GM20000 (cell line): ENCODE measurements around the gene KLK12.
"Not testable (repeated sequence)": the region's sequence is repeated elsewhere in the genome, so short reads cannot be mapped to it uniquely, and the experiment has no call there.

ENCODE experiments used
- DNase-seq: peaks from one replicate; pipeline ENCODE4 v3.0.0; 2012; ENCODE audit warnings: low spot score
- TF ChIP-seq, protein P1 (sequence below): IDR thresholded peaks from 2 replicates; pipeline ENCODE4 v1.5.1; 2012; ENCODE audit warnings: mild to moderate bottlenecking, control low read depth; ENCODE audit errors: extremely low read depth, missing control alignments

The KLK12 gene

DNA sequence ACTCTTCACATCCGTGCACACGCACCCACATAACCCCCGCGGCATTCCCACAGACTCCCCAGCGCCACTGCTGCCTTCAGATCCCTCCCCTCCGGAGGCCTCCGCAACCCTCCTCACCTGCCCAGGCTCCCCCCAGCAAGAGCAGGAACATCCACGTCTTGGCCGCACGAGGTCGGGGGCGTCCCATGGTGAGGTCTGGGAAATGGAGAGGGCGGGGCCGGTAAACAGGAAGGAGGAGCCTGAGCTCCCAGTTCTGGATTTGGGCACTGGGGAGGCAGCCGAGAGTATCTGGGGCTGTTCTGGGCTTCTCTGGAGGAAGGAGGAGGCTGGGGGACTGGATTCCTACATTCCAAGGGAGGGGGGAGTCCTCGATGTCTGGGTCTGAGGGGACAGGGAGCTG, 33.8 kb downstream of the KLK12 start:
- DNase-seq, result no peak
- TF ChIP-seq, protein P1, sequence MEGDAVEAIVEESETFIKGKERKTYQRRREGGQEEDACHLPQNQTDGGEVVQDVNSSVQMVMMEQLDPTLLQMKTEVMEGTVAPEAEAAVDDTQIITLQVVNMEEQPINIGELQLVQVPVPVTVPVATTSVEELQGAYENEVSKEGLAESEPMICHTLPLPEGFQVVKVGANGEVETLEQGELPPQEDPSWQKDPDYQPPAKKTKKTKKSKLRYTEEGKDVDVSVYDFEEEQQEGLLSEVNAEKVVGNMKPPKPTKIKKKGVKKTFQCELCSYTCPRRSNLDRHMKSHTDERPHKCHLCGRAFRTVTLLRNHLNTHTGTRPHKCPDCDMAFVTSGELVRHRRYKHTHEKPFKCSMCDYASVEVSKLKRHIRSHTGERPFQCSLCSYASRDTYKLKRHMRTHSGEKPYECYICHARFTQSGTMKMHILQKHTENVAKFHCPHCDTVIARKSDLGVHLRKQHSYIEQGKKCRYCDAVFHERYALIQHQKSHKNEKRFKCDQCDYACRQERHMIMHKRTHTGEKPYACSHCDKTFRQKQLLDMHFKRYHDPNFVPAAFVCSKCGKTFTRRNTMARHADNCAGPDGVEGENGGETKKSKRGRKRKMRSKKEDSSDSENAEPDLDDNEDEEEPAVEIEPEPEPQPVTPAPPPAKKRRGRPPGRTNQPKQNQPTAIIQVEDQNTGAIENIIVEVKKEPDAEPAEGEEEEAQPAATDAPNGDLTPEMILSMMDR, result no peak

DNA sequence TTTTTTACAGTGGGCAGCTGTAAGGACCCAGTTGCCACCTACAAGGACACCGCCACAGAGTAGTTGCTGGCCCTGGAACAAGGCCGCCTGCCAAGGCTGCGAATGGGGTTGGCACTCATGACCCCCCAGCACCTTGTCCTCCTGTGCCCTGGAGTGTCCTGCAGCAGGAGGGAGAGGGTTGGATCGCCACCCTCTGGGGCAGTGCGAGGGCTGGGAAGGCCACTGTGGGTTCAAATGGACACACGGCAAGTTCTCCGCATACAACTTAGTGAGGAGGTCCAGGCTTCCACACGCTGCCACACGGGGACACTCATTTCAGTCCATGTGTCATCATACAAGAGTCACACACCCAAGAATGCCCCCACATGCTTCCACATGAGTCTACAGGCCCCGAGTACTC, 34.4 kb downstream of the KLK12 start:
- DNase-seq, result no peak
- TF ChIP-seq, protein P1, result no peak

DNA sequence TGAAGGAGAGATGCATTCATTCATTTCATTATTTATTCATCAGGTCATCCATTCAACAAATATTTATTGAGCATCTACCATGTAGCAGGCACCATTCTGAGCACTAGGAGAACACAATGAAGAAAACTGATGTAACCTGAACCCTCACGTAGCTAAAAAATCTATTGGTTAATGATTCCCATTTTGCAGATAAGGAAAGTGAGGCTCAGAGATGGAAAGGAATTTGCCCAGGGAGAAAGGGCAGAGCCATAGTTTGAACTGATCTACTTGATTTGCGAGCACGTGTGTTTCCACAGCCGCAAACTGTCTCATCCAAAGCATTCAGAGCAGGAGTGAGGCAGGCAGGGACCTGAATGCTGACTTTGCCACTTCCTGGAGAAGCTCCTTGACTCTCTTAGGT, 36.1 kb downstream of the KLK12 start:
- DNase-seq, result no peak

DNA sequence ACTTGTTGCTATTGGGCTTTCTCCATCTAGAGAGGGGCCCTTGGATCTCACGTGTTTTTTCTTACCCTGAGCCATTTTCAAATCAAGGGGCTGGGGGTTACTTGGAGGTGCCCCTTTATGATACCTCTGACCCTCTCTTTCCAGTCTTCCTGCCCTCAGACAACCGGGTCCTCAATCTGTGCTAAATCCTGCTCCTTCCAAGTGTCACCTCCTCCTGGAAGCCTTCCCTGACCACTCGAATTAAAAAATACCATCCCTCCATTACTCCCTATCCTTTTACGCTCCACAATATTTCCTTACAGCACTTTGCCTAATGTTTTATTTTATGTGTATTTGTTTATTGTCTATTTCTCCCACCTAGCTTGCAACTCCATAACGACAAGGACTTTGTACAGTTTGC, 36.7 kb downstream of the KLK12 start:
- TF ChIP-seq, protein P1, result no peak
- DNase-seq, result no peak

More for the DNA sequence above, 36.1 kb downstream of the KLK12 start:
- TF ChIP-seq, protein P1, result no peak

DNA sequence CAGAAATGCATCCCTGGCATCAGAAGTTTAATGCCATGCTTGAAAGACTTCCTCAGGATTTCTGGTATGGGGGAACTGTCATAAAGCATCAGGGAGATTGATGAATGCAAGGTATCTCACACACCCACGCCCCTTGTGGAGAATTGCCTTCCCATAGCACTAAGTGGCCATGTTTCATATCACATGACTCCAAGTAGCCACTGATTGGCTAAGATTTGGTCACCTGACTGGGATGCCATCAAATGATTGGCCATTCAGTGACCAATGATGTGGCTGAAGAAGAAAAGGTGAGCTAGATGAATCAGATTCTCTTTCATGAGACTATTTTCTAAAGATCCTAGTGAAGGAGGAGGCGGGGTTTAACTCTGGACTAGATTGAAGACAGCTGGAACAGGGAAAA, 40.7 kb downstream of the KLK12 start:
- DNase-seq, result no peak
- TF ChIP-seq, protein P1, result no peak

DNA sequence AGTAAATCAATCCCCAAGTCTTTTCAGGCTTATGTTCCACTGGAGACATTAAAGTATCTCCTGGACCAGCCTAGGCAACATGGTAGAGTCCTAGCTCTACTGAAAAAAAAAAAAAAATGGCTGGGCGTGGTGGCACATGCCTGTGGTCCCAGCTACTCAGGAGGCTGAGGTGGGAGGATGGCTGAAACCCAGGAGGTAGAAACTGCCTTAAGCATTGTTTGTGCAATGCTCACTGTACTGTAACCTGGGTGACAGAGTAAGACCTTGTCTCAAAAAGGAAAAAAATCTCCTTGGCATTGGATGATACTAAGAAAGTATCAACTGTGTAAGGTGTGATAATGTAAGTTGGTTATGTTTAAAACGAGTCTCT, 42.2 kb downstream of the KLK12 start:
- DNase-seq, result no peak
- TF ChIP-seq, protein P1, result no peak

DNA sequence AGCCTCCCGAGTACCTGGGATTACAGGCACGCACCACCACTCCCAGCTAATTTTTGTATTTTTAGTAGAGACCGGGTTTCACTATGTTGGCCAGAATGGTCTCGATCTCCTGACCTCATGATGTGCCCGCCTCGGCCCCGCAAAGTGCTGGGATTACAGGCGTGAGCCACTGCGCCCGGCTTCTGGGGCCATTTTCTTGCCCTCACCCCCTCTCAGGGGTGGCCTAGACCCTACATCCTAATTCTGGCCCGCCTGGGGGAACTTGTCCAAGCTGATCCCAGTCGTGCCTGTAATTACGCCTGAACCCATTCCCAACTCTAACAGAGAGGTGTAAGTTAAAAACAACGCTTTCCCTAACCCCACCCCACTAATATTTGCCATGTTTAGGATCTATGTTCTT, 50.4 kb downstream of the KLK12 start:
- DNase-seq, result not testable (repeated sequence)

DNA sequence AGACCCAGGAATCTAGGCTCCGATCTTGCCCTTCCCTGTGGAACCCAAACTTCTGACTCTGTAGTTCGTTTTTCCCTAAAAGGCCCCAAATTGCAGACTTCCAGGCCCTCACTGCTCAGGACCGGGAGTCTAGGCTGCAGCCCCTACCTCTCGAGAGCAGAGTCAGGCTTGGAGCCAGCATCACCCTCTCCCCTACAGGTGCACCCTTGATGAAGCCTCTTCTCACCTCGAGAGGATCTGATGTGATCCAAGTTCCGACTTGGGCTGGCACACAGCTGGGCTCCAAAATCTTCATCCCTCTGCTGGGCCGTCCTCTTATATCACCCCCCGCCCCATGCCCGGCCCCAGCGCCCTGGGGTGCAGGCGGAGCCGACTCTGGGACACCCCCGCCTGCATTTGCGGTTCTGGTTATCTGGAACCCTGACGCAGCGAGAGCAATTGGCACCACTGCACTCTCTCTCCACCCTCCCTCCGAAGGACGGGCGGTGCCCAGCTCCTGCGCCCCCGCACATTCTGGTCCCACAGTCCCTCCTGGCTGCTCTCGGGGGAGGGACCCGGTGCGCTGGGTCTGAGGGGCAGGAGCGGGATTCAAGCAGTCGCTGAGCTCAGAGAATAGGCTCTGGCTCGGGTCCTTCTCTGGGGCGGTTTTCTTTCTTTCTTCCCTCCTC, 51.0 kb downstream of the KLK12 start, which contains the start of gene KLK7:
Gene KLK7 (minus strand): TSS at position 293 of the 668 bp plus-strand sequence. CDS start 1,518 bp downstream, outside the sequence.
- TF ChIP-seq, protein P1, result no peak
- no peak for DNase-seq
